Hepatic stellate cell (primary cell): Measurements from ENCODE around the gene LRP3.
"Not testable (repeated sequence)": the region's sequence is repeated elsewhere in the genome, so short reads cannot be mapped to it uniquely, and the experiment has no call there.

Experiments
- DNase-seq: peaks from one replicate; pipeline ENCODE4 v3.0.0; 2011; ENCODE audit warnings: low spot score

LRP3 gene

GRCh38 chr19:33193865-33194362, at the start of gene LRP3:
Gene LRP3 (plus strand): TSS chr19:33194330. CDS start chr19:33194786, 456 bp downstream.
- DNase-seq = no peak

- no peak for DNase-seq
These were observed 47.9 kb upstream of the LRP3 start for GRCh38 chr19:33146209-33146608.

DNA sequence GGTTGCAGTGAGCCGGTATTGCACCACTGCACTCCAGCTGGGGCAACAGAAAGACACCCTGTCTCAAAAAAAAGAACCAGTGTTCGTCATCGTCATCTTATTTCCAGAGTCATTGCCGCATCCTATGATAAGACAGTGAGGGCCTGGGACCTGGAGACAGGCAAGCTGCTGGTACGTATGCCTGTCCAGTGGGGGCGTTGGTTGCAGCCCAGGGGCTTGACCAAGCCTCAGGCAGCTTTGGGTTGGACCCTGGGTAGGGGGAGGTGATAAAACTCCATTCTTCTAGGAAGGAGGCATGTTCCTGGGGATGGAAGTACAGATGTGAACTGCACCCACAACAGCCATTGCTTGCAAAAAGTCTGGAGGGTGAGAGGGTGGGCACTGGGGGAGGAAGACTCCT, 46.6 kb upstream of the LRP3 start:
- no peak for DNase-seq

DNA sequence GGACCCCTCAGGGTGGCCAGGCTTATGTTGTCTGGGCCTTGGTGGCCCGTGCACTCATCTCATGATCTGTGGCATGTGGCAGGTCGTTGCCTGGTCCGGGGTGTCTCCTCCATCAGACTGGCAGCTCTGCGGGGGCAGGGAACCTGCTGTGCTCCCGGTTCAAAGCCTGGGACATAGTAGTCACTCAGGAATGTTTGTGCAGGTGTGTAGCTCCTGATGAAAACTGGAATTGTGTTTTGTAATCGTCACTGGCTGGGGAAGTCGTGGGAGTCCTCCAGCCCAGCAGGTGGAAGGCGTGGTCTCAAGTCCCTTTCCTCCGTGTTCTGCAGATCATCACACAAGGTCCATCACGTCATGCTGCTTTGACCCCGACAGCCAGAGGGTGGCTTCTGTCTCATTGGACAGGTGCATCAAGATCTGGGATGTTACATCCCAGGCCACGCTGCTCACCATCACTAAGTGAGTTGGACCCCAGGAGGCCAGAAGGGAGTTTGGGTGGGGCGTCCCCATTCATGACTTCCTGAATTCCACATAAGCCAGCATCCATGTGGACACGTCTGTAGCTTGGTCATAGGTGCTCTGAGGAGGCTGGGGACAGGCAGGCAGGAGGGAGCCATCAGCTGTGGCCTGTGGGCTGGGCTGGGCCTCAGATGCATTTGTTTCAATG, 43.1 kb upstream of the LRP3 start:
- DNase-seq = no peak

DNA sequence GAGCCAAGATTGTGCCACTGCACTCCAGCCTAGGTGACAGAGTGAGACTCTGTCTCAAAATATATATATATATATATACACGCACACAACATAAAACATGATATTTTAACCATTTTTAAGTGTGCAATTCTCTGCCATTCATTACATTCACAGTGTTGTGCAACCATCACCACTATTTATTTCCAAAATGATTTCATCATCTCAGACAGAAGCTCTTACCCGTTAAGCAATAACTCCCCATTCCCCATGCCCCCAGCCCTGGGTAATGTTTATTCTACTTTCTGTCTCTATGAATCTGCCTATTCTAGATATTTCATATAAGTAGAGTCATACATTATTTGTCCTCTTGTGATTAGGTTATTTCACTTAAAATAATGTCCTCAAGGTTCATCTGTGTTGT, 42.0 kb upstream of the LRP3 start:
- DNase-seq = no peak

DNA sequence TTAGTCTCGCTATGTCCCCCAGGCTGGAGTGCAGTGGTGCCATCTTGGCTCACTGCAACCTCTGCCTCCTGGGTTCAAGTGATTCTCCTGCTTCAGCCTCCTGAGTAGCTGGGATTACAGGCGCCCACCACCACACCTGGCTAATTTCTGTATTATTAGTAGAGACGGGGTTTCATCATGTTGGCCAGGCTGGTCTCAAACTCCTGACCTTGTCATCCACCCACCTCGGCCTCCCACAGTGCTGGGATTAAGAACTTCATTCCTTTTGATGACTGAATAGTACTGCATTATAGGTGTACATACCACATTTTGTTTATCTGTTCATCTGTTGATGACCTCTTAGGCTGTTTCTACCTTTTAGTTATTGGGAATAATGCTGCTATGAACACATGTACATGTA, 41.5 kb upstream of the LRP3 start:
- not testable (repeated sequence) for DNase-seq

DNA sequence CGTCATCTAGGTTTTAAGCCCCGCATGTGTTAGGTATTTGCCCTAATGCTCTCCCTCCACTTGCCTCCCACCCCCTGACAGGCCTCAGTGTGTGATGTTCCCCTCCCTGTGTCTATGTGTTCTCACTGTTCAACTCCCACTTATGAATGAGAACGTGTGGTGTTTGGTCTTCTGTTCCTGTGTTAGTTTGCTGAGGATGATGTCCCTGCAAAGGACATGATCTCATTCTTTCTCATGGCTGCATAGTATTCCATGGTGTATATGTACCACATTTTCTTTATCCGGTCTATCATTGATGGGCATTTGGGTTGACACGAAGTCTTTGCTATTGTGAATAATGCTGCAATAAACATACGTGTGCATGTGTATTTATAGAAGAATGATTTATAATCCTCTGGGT, 39.8 kb upstream of the LRP3 start:
- DNase-seq = not testable (repeated sequence)

- DNase-seq = no peak
These were observed 37.8 kb upstream of the LRP3 start for GRCh38 chr19:33156334-33156733.

DNA sequence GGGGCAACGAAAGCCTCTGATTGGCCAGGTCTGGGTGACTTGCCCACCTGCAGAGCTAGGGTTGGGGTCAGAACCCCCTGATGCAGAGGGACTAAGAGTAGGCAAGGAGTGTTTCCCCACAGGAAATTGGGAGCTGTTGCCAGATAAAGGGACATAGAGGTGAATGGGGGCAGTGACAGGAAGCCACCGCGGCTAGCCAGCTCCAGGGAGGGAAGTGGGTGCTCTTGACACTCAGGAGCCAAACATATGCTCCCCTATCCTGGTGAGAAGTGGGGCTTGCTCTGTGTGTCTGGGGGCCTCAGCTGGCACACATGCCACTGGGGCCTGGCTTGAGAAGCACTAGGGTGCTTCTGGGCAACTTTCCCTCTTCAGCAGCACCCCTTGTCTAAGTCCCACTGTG, 36.2 kb upstream of the LRP3 start:
- DNase-seq = no peak

DNA sequence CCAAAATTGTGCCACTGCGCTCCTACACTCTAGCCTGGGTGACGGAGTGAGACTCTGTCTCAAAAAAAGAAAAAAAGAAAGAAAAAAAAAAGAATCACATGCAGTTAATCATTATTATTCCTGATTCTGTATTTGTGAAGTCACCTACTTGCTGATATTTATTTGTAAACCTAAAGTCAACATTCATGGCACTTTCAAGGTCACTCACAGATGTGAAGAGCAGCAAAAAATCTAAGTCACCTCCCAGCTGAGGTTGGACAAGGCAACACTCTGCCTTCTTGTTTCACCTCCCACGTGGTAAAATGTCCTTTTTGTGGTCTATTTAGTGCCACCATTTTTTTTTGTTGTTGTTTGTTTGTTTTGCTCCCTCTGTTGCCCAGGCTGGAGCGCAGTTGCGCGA, 35.8 kb upstream of the LRP3 start:
- no peak for DNase-seq

DNA sequence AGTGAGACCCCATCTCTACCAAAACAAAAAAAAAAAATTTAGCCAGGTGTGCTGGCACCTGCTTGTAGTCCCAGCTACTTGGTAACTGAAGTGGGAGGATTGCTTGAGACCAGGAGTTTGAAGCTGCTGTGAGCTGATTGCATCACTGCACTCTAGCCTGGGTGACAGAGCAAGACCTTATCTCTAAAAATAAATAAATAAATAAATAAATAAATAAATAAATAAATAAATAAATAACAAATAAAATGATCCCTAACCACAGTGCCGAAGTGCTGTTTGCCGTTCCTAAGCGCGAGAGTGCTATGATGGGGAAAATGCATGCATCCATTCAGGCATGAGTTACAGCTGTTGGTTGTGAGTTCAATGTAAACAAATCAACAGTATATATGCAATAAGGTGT, 35.0 kb upstream of the LRP3 start:
- no peak for DNase-seq

DNA sequence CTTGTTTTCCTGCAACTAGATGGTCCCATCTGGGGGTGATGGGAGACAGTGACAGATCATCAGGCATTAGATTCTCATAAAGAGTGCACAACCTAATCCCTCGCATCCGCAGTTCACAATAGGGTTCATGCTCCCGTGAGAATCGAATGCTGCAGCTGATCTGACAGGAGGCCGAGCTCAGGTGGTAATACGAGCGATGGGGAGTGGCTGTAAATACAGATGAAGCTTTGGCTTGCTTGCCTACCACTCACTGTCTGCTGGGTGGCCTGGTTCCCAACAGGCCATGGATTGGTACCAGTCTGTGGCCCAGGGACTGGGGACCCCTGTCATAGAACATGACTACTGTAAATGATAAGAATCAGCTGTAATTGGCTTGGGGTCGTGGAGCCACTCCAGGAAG, 34.2 kb upstream of the LRP3 start:
- no peak for DNase-seq

- no peak for DNase-seq
These were observed 32.9 kb upstream of the LRP3 start for GRCh38 chr19:33161201-33161600.

DNA sequence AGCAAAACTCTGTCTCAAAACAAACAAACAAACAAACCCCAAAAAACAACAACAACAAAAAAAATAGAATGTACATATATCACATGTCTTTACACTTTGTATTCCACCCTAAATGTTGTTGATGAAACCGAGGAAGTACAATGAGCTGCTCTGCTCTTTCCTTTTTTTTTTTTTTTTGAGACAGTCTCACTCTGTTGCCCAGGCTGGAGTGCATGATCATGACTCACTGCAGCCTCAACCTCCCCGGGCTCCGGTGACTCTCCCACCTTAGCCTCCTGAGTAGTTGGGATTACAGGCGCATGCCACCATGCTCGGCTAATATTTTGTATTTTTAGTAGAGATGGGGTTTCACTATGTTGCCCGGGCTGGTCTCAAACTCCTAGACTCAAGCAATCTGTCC, 30.6 kb upstream of the LRP3 start:
- no peak for DNase-seq

DNA sequence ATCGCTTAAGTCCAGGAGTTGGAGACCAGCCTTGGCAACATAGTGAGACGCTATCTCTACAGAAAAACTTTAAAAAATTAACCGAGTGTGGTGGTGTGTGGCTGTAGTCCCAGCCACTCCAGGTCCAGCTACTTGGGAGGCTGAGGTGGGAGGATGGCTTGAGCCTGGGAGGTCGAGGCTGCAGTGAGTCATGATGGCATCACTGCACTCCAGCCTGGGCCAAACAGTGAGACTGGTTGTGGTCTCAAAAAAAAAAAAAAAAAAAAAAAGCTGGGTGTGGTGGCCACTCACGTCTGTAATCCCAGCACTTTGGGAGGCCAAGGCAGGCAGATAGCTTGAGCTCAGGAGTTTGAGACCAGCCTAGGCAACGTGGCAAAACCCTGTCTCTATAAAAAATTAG, 28.1 kb upstream of the LRP3 start:
- not testable (repeated sequence) for DNase-seq

GRCh38 chr19:33167438-33167837, 26.7 kb upstream of the LRP3 start:
- no peak for DNase-seq

- DNase-seq = no peak
These were observed 25.6 kb upstream of the LRP3 start for GRCh38 chr19:33168528-33168927.

- no peak for DNase-seq
These were observed 22.8 kb upstream of the LRP3 start for GRCh38 chr19:33171222-33171795.

DNA sequence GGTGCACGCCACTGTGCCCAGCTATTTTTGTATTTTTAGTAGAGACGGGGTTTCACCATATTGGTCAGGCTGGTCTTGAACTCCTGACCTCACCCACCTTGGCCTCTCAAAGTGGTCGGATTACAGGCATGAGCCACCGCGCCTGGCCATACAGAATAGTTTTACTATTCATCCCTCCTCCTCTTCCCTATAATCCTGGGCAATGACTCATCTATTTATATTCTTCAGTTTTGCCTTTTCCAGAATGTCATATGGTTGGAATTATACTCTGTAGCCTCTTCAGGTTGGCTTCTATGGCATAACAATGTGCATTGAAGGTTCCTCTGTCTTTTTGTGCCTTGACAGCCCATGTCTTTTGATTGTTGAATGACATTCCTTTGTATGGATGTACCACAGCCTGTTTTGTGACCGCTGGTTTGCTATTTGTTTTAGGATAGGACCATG, 22.2 kb upstream of the LRP3 start:
- DNase-seq = peak; percentile 42

DNA sequence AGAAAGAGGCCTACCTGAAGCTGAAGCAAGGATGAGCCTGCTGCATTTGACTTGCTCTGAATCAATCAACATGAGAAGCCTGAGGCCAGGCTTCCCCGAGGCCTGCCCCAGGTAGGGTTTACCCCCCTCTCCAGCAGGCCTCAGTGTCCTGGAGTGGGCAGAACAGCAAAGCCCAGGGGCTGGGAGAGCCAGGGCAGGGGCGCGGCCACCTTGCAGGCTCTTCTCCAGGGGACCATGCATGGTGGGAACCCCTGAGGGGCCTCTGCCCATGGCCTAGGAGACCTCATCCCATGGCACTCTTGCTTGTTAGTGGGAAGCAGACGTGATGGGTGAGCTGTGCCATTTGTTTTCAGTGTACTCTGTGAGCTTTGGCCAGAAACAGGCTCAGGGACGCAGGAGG, 19.9 kb upstream of the LRP3 start:
- no peak for DNase-seq

DNA sequence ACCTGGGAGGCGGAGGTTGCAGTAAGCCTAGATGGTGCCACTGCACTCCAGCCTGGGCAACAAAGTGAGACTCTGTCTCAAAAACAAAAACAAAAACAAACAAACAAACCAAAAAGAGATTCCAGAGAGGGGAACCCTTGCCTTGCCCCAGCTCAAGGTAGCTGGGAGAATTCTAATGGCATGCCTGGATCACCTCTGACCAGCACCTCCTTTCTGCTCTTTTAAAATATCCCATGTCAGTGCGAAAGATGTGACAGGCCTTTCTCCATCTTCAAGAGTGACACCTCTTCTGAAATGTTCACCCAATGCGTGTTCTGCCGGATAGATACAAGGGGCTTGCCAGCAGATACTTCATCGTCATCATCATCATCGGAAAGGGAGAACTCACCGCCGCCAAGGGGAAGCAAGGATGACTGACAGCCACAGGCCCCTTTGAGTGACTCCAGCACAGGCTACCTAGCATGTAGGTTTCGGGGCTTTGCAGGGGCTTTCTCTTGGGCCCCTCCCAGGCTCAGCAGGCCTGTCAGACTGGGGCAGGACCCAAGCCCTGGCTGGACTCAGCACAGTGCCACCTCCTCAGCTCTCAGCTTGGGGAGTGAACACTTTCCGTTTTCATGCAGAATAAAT, 18.9 kb upstream of the LRP3 start:
- no peak for DNase-seq

GRCh38 chr19:33175886-33176669, 18.1 kb upstream of the LRP3 start:
- DNase-seq = peak; percentile 48
